GM12878 (cell line): ENCODE results near the gene ZSCAN25. TPM values are rescaled to one million over a fixed set of nuclear protein-coding genes. Genes with fewer than 3 reads are reported as not detected.

Experiments used
- ATAC-seq: fragments of 200-7000 bp; cut with Tn5 transposase; 3 replicates; pipeline ENCODE4 v1.9.1; 2020; ENCODE audit warnings: mild to moderate bottlenecking, moderate library complexity
- BruUV-seq: library from RNA; stranded (reverse); fragments of 400-500 nt; replicated peaks from 2 replicates; lab custom pipeline; 2021; lab: Mats Ljungman, UMichigan
- CTCF ChIA-PET: fragments of 300-600 bp; sonication (Branson Sonifier 250); formaldehyde crosslinking; extraction: SDS; loops from one replicate; lab custom pipeline; 2021; ENCODE audit warnings: inconsistent platforms; lab: Yijun Ruan, JAX
- POLR2A ChIA-PET: fragments of 350-600 bp; formaldehyde crosslinking; extraction: SDS; loops from one replicate; lab custom pipeline; 2021; ENCODE audit warnings: inconsistent platforms; lab: Charles Lee
- RAD21 ChIA-PET: fragments of 300-600 bp; sonication (Branson Sonifier 250); formaldehyde crosslinking; loops from one replicate; lab custom pipeline; 2023; ENCODE audit warnings: antibody characterized with exemption; ENCODE audit not compliant: unreplicated experiment; lab: Charles Lee
- SMC1A ChIA-PET: fragments of 300-600 bp; sonication (Branson Sonifier 250); formaldehyde crosslinking; loops from one replicate; lab custom pipeline; 2023; ENCODE audit not compliant: unreplicated experiment, uncharacterized antibody; lab: Charles Lee
- DNase-seq: peaks from one replicate; pipeline ENCODE4 v3.0.0-alpha.2; 2011; ENCODE audit warnings: low read depth, low spot score
- FAIRE-seq: peaks from 3 replicates; lab custom pipeline; 2011; peaks lifted over from hg19 to GRCh38; lab: Jason Lieb, UNC
- H2AFZ ChIP-seq: 2 replicates; pipeline ENCODE4 v1.6.0; 2011; ENCODE audit warnings: low read depth, low read length, control low read depth; ENCODE audit not compliant: control insufficient read depth
- H3K27ac ChIP-seq: 2 replicates; pipeline ENCODE4 v1.5.1; 2011; ENCODE audit warnings: control low read depth; ENCODE audit not compliant: control insufficient read depth, insufficient read depth
- H3K27me3 ChIP-seq, 2 experiments: replicated peaks in 1 of 2; 2 replicates each; pipeline versions ENCODE4 v1.6.0 to v1.6.1; 2011; ENCODE audit warnings: low read length in 1 of 2; ENCODE audit not compliant: control insufficient read depth in 2 of 2, insufficient read depth in 2 of 2
- H3K36me3 ChIP-seq, 2 experiments: 2 replicates each; pipeline ENCODE4 v1.5.1; 2011; ENCODE audit warnings: low read length in 1 of 2; ENCODE audit not compliant: control insufficient read depth in 2 of 2, insufficient read depth in 2 of 2
- H3K4me1 ChIP-seq: 2 replicates; pipeline ENCODE4 v1.6.1; 2011; ENCODE audit warnings: mild to moderate bottlenecking, low read length, moderate library complexity, mixed read lengths; ENCODE audit not compliant: control insufficient read depth, insufficient read depth
- H3K4me2 ChIP-seq: 2 replicates; pipeline ENCODE4 v1.6.0; 2011; ENCODE audit warnings: control low read depth; ENCODE audit not compliant: control insufficient read depth, insufficient read depth
- H3K4me3 ChIP-seq: fragments of 200-600 bp; sonication (generic); 2 replicates; pipeline ENCODE4 v1.5.1; 2016
- H3K79me2 ChIP-seq: 2 replicates; pipeline ENCODE4 v1.6.0; 2011; ENCODE audit warnings: low read length; ENCODE audit not compliant: control insufficient read depth, insufficient read depth
- H3K9ac ChIP-seq: 2 replicates; pipeline ENCODE4 v1.8.0; 2011; ENCODE audit warnings: low read length, control low read depth, mixed read lengths; ENCODE audit not compliant: control insufficient read depth, insufficient read depth
- H3K9me3 ChIP-seq: replicated peaks from 3 replicates; pipeline ENCODE4 v1.5.1; 2011; ENCODE audit warnings: mild to moderate bottlenecking, low read length; ENCODE audit not compliant: control insufficient read depth, insufficient read depth
- H4K20me1 ChIP-seq: 2 replicates; pipeline ENCODE4 v1.6.0; 2011; ENCODE audit not compliant: control insufficient read depth, insufficient read depth
- EZH2 ChIP-seq: IDR thresholded peaks from 2 replicates; pipeline ENCODE4 v1.6.1; 2012; ENCODE audit warnings: low read depth, mild to moderate bottlenecking, control low read depth, inconsistent platforms, low read length, borderline replicate concordance; ENCODE audit not compliant: control insufficient read depth
- FOXM1 ChIP-seq: IDR thresholded peaks from 2 replicates; pipeline ENCODE4 v1.6.1; 2012; ENCODE audit warnings: low read depth, mild to moderate bottlenecking, inconsistent platforms, low read length, moderate library complexity
- JUNB ChIP-seq: IDR thresholded peaks from 2 replicates; pipeline ENCODE4 v1.6.1; 2016; ENCODE audit warnings: antibody characterized with exemption, mild to moderate bottlenecking
- KDM1A ChIP-seq: fragments of 200-600 bp; sonication (generic); IDR thresholded peaks from 2 replicates; pipeline ENCODE4 v1.6.1; 2016; ENCODE audit warnings: borderline replicate concordance
- LARP7 ChIP-seq: fragments of 450-650 bp; IDR thresholded peaks from 2 replicates; pipeline ENCODE4 v1.6.1; 2017; ENCODE audit warnings: mild to moderate bottlenecking
- MAX ChIP-seq: IDR thresholded peaks from 2 replicates; pipeline ENCODE4 v1.6.1; 2012; ENCODE audit warnings: low read depth, low read length, improper control_type of control experiment
- PML ChIP-seq: IDR thresholded peaks from 2 replicates; pipeline ENCODE4 v1.6.1; 2012; ENCODE audit warnings: low read length, inconsistent platforms
- POU2F2 ChIP-seq: IDR thresholded peaks from 3 replicates; pipeline ENCODE4 v1.6.1; 2011; ENCODE audit warnings: low read depth, mild to moderate bottlenecking, low read length, borderline replicate concordance
- RB1 ChIP-seq: fragments of 450-650 bp; formaldehyde crosslinking; IDR thresholded peaks from 2 replicates; pipeline ENCODE4 v1.6.1; 2017; ENCODE audit warnings: mild to moderate bottlenecking, borderline replicate concordance
- RBBP5 ChIP-seq: fragments of 200-600 bp; sonication (generic); conservative IDR thresholded peaks from 2 replicates; pipeline ENCODE4 v1.6.1; 2016
- RFX5 ChIP-seq: IDR thresholded peaks from 2 replicates; pipeline ENCODE4 v1.6.1; 2011; ENCODE audit warnings: low read depth, low read length, improper control_type of control experiment
- SUPT20H ChIP-seq: IDR thresholded peaks from 2 replicates; pipeline ENCODE4 v1.6.1; 2011; ENCODE audit warnings: low read depth, mild to moderate bottlenecking, low read length, moderate library complexity, borderline replicate concordance; ENCODE audit not compliant: control insufficient read depth
- WGBS: methylation state at CpG from one replicate; pipeline ENCODE4 v1.1.6; 2016; ENCODE audit warnings: low lambda C conversion rate; ENCODE audit not compliant: insufficient replicate concordance, insufficient coverage; ENCODE audit errors: missing lambda C conversion rate; 5-methylcytosine and 5-hydroxymethylcytosine counted together
- in situ Hi-C: fragments of 300-500 bp; cut with MboI; formaldehyde crosslinking; loops from 9 replicates; pipeline ENCODE4 v1.14.3; 2018; ENCODE audit warnings: mixed read lengths
- intact Hi-C: fragments of 100-400 bp; cut with micrococcal nuclease; formaldehyde crosslinking; loops from one replicate; pipeline ENCODE4 v1.14.2; 2022; ENCODE audit not compliant: unreplicated experiment
- polyA plus RNA-seq, 11 experiments: library from polyadenylated mRNA; depleted of rRNA in 4 of 11; unstranded in 6 of 11; stranded (reverse) in 5 of 11; fragments of >200 nt; fragmentation: Nextera tagmentation in 4 of 11; fragmentation: Illumina TruSeq in 1 of 11; extraction: Ambion mirVana in 4 of 11; extraction: Trizol in 1 of 11; gene quantifications; 1 replicate in 1 of 11; 2 replicates in 10 of 11; pipeline versions ENCODE4 v1.2.1 to v1.2.3, GENCODE V29; 2011 to 2016; ENCODE audit warnings: inconsistent platforms in 2 of 11, missing spikeins in 2 of 11, low read depth in 1 of 11
- total RNA-seq, 4 experiments: library from RNA; depleted of rRNA in 3 of 4; stranded (reverse); fragments of >200 nt in 3 of 4; fragmentation: Illumina TruSeq in 1 of 4; extraction: Trizol in 1 of 4; gene quantifications; 2 replicates each; pipeline versions ENCODE4 v1.2.1 to v1.2.3, GENCODE V29; 2013 to 2021
- TF ChIP-seq, protein P1 (sequence below): IDR thresholded peaks from 2 replicates; pipeline ENCODE4 v1.6.1; 2012; ENCODE audit warnings: low read depth, low read length, improper control_type of control experiment

The ZSCAN25 gene
- total and polyA plus RNA-seq, 10 of the 15 experiments (the other 5 are each of a cell fraction or from before 2014, with no cell fraction given) = 0.79 to 15.6 (median 9.6) TPM

GRCh38 chr7:99667179-99667578 is 50.4 kb downstream of the ZSCAN25 start:
- Histone ChIP-seq H3K4me3 (no peak overlapping the region), H3K79me2 (no peaks in the 10 kb centered on the region), H3K9me3 (no peaks in the 10 kb centered on the region), H4K20me1 (no peaks in the 10 kb centered on the region), H3K27ac (no peak overlapping the region), H2AFZ (no peak overlapping the region), H3K4me1 (no peaks in the 10 kb centered on the region), H3K9ac (no peak overlapping the region), H3K36me3 (no peaks in the 10 kb centered on the region), H3K4me2 (no peak overlapping the region), H3K27me3 (no peaks in the 10 kb centered on the region)
- intact Hi-C loops = no loop called here
- ChIA-PET SMC1A (no interaction called here), POLR2A (no interaction called here), CTCF (no interaction called here), RAD21 (no interaction called here)
- DNase-seq (no peak), FAIRE-seq (no peak), ATAC-seq (no peak)
- TF ChIP-seq RBBP5 (no peak), PML (no peak), MAX (no peak), RB1 (no peak), SUPT20H (no peak), RFX5 (no peak)
- TF ChIP-seq, protein P1, sequence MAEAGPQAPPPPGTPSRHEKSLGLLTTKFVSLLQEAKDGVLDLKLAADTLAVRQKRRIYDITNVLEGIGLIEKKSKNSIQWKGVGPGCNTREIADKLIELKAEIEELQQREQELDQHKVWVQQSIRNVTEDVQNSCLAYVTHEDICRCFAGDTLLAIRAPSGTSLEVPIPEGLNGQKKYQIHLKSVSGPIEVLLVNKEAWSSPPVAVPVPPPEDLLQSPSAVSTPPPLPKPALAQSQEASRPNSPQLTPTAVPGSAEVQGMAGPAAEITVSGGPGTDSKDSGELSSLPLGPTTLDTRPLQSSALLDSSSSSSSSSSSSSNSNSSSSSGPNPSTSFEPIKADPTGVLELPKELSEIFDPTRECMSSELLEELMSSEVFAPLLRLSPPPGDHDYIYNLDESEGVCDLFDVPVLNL = no peak
- in situ Hi-C loops = no loop called here
- no TSS peak for BruUV-seq
- 43% methylated on average over 2 of the region's 2 CpGs for WGBS

GRCh38 chr7:99668541-99668940 is 51.8 kb downstream of the ZSCAN25 start:
- H3K27me3 ChIP-seq = no peaks in the 10 kb centered on the region
- DNase-seq (no peak), ATAC-seq (no peak), FAIRE-seq (no peak)
- H3K4me1 ChIP-seq = no peaks in the 10 kb centered on the region
- intact Hi-C loops (no loop called here), in situ Hi-C loops (no loop called here)
- RAD21 ChIA-PET = no interaction called here
- 94% methylated on average over 8 of the region's 8 CpGs for WGBS
- H3K4me3 ChIP-seq = no peak overlapping the region
- no peak overlapping the region for H3K27ac ChIP-seq
- no peaks in the 10 kb centered on the region for H3K79me2 ChIP-seq
- no peaks in the 10 kb centered on the region for H3K9me3 ChIP-seq
- H4K20me1 ChIP-seq = no peaks in the 10 kb centered on the region
- CTCF ChIA-PET = no interaction called here
- SMC1A ChIA-PET = no interaction called here
- H3K4me2 ChIP-seq = no peak overlapping the region
- no peak overlapping the region for H2AFZ ChIP-seq
- TF ChIP-seq FOXM1 = no peak
- TF ChIP-seq EZH2 = no peak
- TF ChIP-seq KDM1A = no peak
- TF ChIP-seq LARP7 = no peak
- TF ChIP-seq POU2F2 = no peak
- TF ChIP-seq JUNB = no peak
- no TSS peak for BruUV-seq
- POLR2A ChIA-PET = no interaction called here
- H3K9ac ChIP-seq = no peak overlapping the region
- no peaks in the 10 kb centered on the region for H3K36me3 ChIP-seq
